Measurements from ENCODE around the gene ATOH7.

The ATOH7 gene

DNA sequence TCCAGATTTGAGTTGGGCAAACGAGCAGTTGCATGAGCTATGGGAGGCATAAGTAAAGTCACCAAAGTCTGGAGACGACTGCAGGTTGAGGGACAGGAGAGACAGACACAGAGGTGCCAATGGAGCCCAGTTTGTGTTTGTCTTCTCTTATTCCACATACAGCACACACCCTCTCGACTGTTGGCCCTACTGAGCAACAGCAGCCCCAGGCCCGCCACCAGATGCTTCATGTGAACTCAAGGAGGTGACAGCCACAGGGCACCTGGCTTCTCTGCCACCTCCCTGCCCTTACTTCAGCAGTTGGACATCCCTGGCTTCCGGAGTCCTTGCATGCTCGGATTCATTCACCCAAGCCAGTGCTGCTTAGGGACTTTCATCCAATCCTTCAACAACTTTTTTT, 6.5 kb upstream of the ATOH7 start:
- H3K27me3 ChIP-seq (ENCODE audit: control insufficient read depth in 2 of 2, insufficient read depth in 2 of 2, low read length in 2 of 2) = no peaks in the 10 kb centered on the region
- H3K4me3 ChIP-seq (ENCODE audit: low read length in 2 of 2) = no peak overlapping the region
- H3K36me3 ChIP-seq (ENCODE audit: control insufficient read depth in 2 of 2, insufficient read depth in 2 of 2, low read length in 2 of 2) = no peaks in the 10 kb centered on the region
- H3K27ac ChIP-seq (ENCODE audit: low read depth in 2 of 2, low read length in 2 of 2) = no peak overlapping the region
- H3K4me1 ChIP-seq (ENCODE audit: control insufficient read depth in 2 of 2, insufficient read depth in 2 of 2, low read length in 2 of 2) = no peaks in the 10 kb centered on the region
- H3K9me3 ChIP-seq (ENCODE audit: control insufficient read depth in 2 of 2, low read length in 2 of 2) = no peaks in the 10 kb centered on the region
- H3K9ac ChIP-seq (ENCODE audit: low read depth in 1 of 2, low read length in 2 of 2) = no peak overlapping the region

DNA sequence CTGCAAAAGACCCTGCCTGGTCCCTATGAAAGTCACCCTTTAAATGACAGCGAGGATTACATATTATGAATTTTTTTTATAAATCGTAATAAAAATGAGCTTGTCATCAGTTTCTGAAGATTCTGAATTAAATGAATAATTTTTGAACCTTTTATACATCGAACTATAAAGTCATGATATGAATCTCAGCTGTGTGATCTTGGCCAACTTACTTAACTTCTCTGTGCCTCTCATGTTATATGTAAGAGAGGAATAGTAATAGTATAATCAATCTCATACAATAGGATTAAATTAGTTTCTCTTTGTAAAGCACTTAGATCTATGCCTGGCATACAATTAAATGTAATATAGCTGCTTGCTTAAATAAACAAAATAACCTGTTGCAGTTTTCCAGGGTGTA, 5.3 kb upstream of the ATOH7 start:
- no peaks in the 10 kb centered on the region for H3K27me3 ChIP-seq (ENCODE audit: control insufficient read depth in 2 of 2, insufficient read depth in 2 of 2, low read length in 2 of 2)
- no peak overlapping the region for H3K4me3 ChIP-seq (ENCODE audit: low read length in 2 of 2)
- no peaks in the 10 kb centered on the region for H3K9me3 ChIP-seq (ENCODE audit: control insufficient read depth in 2 of 2, low read length in 2 of 2)
- H3K4me1 ChIP-seq (ENCODE audit: control insufficient read depth in 2 of 2, insufficient read depth in 2 of 2, low read length in 2 of 2) = no peaks in the 10 kb centered on the region
- H3K36me3 ChIP-seq (ENCODE audit: control insufficient read depth in 2 of 2, insufficient read depth in 2 of 2, low read length in 2 of 2) = no peaks in the 10 kb centered on the region
- no peak overlapping the region for H3K9ac ChIP-seq (ENCODE audit: low read depth in 1 of 2, low read length in 2 of 2)
- no peak overlapping the region for H3K27ac ChIP-seq (ENCODE audit: low read depth in 2 of 2, low read length in 2 of 2)

DNA sequence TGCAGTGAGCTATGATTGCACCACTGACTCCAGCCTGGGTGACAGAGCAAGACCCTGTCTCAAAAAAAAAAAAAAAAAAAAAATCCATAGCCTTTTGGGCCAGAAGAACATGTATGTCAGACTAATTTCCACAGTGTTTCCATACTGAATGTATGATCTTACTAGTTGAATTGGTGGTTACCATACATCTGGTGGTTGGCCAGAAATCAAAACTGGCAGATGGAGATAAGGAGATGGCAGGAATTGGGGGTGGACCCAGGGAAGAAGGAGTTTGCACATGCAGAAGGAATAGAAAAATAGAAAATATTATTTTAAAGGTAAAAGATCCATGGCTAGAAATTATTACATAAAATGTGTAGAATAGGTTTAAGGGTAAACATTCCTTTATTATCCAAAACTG, 3.7 kb upstream of the ATOH7 start:
- H3K9me3 ChIP-seq (ENCODE audit: control insufficient read depth in 2 of 2, low read length in 2 of 2) = no peaks in the 10 kb centered on the region
- no peaks in the 10 kb centered on the region for H3K27me3 ChIP-seq (ENCODE audit: control insufficient read depth in 2 of 2, insufficient read depth in 2 of 2, low read length in 2 of 2)
- peaks cover 0 to 6% of the 10 kb centered on the region in 2 donors for H3K4me1 ChIP-seq (ENCODE audit: control insufficient read depth in 2 of 2, insufficient read depth in 2 of 2, low read length in 2 of 2)
- H3K36me3 ChIP-seq (ENCODE audit: control insufficient read depth in 2 of 2, insufficient read depth in 2 of 2, low read length in 2 of 2) = no peaks in the 10 kb centered on the region
- no peak overlapping the region for H3K27ac ChIP-seq (ENCODE audit: low read depth in 2 of 2, low read length in 2 of 2)
- no peak overlapping the region for H3K4me3 ChIP-seq (ENCODE audit: low read length in 2 of 2)
- no peak overlapping the region for H3K9ac ChIP-seq (ENCODE audit: low read depth in 1 of 2, low read length in 2 of 2)

DNA sequence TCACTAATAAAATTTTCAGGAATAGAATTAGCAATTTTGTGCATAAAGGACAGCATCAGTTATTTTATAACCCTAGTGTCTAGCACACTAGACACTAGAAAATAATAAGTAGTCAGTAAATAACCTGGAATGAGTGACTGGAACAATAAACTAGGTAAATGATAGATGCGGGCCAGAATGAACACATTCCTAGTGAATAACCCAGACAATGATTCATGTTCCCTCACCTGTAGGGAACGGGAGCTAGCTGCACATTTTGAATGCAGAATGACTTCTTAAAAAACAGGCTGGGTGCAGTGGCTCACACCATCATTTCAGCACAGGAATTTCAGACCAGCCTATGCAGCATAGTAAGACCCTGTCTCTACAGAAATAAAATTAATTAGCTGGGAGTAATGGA, 3.2 kb upstream of the ATOH7 start:
- Histone ChIP-seq H3K9me3 (ENCODE audit: control insufficient read depth in 2 of 2, low read length in 2 of 2) (no peaks in the 10 kb centered on the region), H3K36me3 (ENCODE audit: control insufficient read depth in 2 of 2, insufficient read depth in 2 of 2, low read length in 2 of 2) (no peaks in the 10 kb centered on the region), H3K27ac (ENCODE audit: low read depth in 2 of 2, low read length in 2 of 2) (no peak overlapping the region), H3K4me3 (ENCODE audit: low read length in 2 of 2) (no peak overlapping the region), H3K9ac (ENCODE audit: low read depth in 1 of 2, low read length in 2 of 2) (no peak overlapping the region), H3K27me3 (ENCODE audit: control insufficient read depth in 2 of 2, insufficient read depth in 2 of 2, low read length in 2 of 2) (no peaks in the 10 kb centered on the region), H3K4me1 (ENCODE audit: control insufficient read depth in 2 of 2, insufficient read depth in 2 of 2, low read length in 2 of 2) (peaks cover 0 to 6% of the 10 kb centered on the region in 2 donors)

DNA sequence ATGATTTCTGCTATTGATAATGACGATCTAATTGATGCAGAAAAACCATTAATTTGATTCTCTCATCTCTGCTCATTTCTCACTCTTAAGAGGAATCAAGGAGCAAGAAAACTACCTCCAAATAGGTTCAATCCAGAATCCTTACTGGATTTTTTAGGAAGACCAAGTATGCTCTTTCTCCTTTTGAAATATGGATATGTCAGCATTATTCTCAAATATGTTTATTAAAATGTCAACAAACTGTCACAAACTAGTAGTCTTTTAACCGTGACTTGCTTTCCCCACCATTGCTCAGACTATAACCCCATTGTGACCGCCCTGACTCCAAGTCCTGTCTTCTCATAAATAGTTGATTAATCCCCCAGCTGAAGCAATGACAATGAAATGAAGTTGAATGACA, 1.1 kb upstream of the ATOH7 start:
- H3K36me3 ChIP-seq (ENCODE audit: control insufficient read depth in 2 of 2, insufficient read depth in 2 of 2, low read length in 2 of 2) = no peaks in the 10 kb centered on the region
- peaks cover 0 to 6% of the 10 kb centered on the region in 2 donors for H3K4me1 ChIP-seq (ENCODE audit: control insufficient read depth in 2 of 2, insufficient read depth in 2 of 2, low read length in 2 of 2)
- no peaks in the 10 kb centered on the region for H3K27me3 ChIP-seq (ENCODE audit: control insufficient read depth in 2 of 2, insufficient read depth in 2 of 2, low read length in 2 of 2)
- no peak overlapping the region for H3K9ac ChIP-seq (ENCODE audit: low read depth in 1 of 2, low read length in 2 of 2)
- H3K4me3 ChIP-seq (ENCODE audit: low read length in 2 of 2) = no peak overlapping the region
- no peak overlapping the region for H3K27ac ChIP-seq (ENCODE audit: low read depth in 2 of 2, low read length in 2 of 2)
- H3K9me3 ChIP-seq (ENCODE audit: control insufficient read depth in 2 of 2, low read length in 2 of 2) = no peaks in the 10 kb centered on the region

DNA sequence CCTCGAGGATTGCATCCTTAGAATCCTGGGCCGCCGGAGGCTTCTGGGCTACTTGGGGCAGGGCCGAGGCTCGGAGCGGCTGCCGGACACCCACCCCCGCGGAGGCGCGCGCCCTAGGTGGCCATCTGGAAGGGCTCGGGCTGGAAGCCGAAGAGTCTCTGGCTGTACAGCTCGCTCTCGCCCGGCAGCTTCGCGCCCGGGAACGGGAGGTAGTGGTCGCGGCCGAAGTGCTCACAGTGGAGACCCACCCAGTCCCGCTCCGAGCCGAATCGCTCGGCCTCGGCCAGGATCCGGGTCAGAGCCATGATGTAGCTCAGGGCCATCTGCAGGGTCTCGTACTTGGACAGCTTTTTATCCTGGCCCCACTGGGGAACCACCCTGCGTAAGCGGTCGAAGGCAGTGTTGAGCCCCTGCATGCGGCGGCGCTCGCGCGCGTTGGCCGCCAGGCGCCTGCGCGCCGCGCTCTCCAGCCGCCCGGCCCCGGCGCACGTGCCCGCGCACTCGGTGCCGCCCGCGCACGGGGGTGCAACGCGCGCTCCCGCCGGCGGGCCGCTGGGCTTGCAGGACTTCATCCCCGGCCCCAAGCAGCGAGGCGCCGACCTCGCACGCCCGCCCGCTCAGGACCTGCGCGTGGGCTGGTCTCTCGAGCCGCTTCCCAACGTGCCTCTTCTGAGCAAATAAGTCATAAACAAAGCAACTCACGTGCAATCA, 652 bp downstream of the ATOH7 start:
- Histone ChIP-seq H3K4me3 (ENCODE audit: low read length in 2 of 2) (peak overlapping the region; percentile 68 to 79), H3K27ac (ENCODE audit: low read depth in 2 of 2, low read length in 2 of 2) (peak overlapping the region; percentile 30 to 61), H3K9ac (ENCODE audit: low read depth in 1 of 2, low read length in 2 of 2) (peak overlapping the region; percentile 67 to 74), H3K36me3 (ENCODE audit: control insufficient read depth in 2 of 2, insufficient read depth in 2 of 2, low read length in 2 of 2) (no peaks in the 10 kb centered on the region), H3K9me3 (ENCODE audit: control insufficient read depth in 2 of 2, low read length in 2 of 2) (no peaks in the 10 kb centered on the region), H3K4me1 (ENCODE audit: control insufficient read depth in 2 of 2, insufficient read depth in 2 of 2, low read length in 2 of 2) (peaks cover 0 to 6% of the 10 kb centered on the region in 2 donors), H3K27me3 (ENCODE audit: control insufficient read depth in 2 of 2, insufficient read depth in 2 of 2, low read length in 2 of 2) (peaks cover 0 to 3% of the 10 kb centered on the region in 2 donors)

DNA sequence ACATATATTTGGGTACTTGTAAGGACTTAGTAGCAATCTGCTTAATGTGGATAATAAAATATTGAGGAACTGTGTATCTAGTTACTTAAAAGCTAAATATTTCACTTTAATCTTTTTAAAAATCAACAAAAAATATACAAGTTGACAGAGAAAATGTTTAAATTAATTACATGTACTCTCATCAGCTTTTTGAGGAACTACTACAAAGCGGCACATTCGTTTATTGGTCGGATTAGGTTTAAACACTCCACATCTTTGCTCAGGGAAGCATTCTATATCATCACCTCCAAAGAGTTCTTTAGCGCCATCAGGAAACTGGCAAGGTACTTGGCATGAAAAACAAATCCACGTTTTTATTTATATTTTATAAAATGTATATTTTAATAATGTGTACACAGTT, 1.6 kb downstream of the ATOH7 start:
- H3K36me3 ChIP-seq (ENCODE audit: control insufficient read depth in 2 of 2, insufficient read depth in 2 of 2, low read length in 2 of 2) = no peaks in the 10 kb centered on the region
- H3K9me3 ChIP-seq (ENCODE audit: control insufficient read depth in 2 of 2, low read length in 2 of 2) = no peaks in the 10 kb centered on the region
- H3K4me1 ChIP-seq (ENCODE audit: control insufficient read depth in 2 of 2, insufficient read depth in 2 of 2, low read length in 2 of 2) = peaks cover 0 to 6% of the 10 kb centered on the region in 2 donors
- no peak overlapping the region for H3K4me3 ChIP-seq (ENCODE audit: low read length in 2 of 2)
- H3K9ac ChIP-seq (ENCODE audit: low read depth in 1 of 2, low read length in 2 of 2) = no peak overlapping the region
- H3K27me3 ChIP-seq (ENCODE audit: control insufficient read depth in 2 of 2, insufficient read depth in 2 of 2, low read length in 2 of 2) = peaks cover 0 to 3% of the 10 kb centered on the region in 2 donors
- H3K27ac ChIP-seq (ENCODE audit: low read depth in 2 of 2, low read length in 2 of 2) = no peak overlapping the region

DNA sequence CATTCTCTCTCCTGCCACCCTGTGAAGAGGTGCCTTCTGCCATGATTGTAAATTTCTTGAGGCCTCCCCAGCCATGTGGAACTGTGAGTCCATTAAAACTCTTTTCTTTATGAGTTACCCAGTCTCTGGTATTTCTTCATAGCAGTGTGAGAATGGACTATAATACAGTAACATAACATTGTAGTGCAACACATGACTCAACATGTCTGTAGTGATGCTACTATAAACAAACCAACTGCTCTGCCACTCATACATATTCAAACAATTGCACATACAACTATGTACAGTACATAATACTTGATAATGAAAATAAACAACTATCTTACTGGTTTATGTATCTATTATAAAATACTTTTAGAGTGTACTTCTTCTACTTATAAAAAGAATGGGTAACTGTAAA, 7.1 kb downstream of the ATOH7 start:
- H3K27ac ChIP-seq (ENCODE audit: low read depth in 2 of 2, low read length in 2 of 2) = no peak overlapping the region

DNA sequence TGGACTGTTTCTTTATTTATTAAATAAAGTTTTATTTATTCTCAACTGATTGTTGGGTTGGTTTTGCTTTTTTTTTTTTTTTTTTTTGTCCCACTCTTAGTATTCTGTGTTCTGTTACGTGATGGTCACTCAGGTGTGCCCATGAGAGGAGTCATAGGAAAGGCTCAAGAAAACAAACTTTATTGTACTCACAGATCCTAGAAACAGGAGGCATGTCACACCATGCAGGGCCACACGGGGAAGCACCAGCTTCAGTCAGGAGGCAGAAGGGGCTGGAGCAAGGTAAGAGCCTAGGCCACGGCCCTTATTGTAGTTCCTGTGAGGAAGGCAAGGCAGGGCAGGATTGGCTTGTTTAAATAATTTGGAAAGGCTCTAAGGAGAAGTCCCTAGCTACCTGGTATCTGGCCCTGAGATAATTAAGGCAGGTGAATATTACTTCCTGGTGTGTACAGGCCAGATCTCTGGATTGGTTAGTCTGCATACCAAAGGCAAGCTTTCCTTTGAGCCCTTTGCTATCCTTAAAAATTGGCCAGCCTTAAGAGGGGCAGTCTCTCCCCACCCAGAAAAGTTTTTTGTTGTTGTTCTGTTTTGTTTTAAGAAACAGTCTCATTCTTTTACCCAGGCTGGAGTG, 8.3 kb downstream of the ATOH7 start:
- Histone ChIP-seq H3K9me3 (ENCODE audit: control insufficient read depth in 2 of 2, low read length in 2 of 2) (no peaks in the 10 kb centered on the region), H3K9ac (ENCODE audit: low read depth in 1 of 2, low read length in 2 of 2) (no peak overlapping the region), H3K36me3 (ENCODE audit: control insufficient read depth in 2 of 2, insufficient read depth in 2 of 2, low read length in 2 of 2) (no peaks in the 10 kb centered on the region), H3K4me1 (ENCODE audit: control insufficient read depth in 2 of 2, insufficient read depth in 2 of 2, low read length in 2 of 2) (peaks cover 2 to 8% of the 10 kb centered on the region in 2 donors), H3K27me3 (ENCODE audit: control insufficient read depth in 2 of 2, insufficient read depth in 2 of 2, low read length in 2 of 2) (peaks cover 0 to 3% of the 10 kb centered on the region in 2 donors), H3K27ac (ENCODE audit: low read depth in 2 of 2, low read length in 2 of 2) (no peak overlapping the region), H3K4me3 (ENCODE audit: low read length in 2 of 2) (no peak overlapping the region)

More for the DNA sequence above, 7.1 kb downstream of the ATOH7 start:
- Histone ChIP-seq H3K9ac (ENCODE audit: low read depth in 1 of 2, low read length in 2 of 2) (no peak overlapping the region), H3K36me3 (ENCODE audit: control insufficient read depth in 2 of 2, insufficient read depth in 2 of 2, low read length in 2 of 2) (no peaks in the 10 kb centered on the region), H3K4me1 (ENCODE audit: control insufficient read depth in 2 of 2, insufficient read depth in 2 of 2, low read length in 2 of 2) (peaks cover 0 to 3% of the 10 kb centered on the region in 2 donors), H3K4me3 (ENCODE audit: low read length in 2 of 2) (no peak overlapping the region), H3K9me3 (ENCODE audit: control insufficient read depth in 2 of 2, low read length in 2 of 2) (no peaks in the 10 kb centered on the region), H3K27me3 (ENCODE audit: control insufficient read depth in 2 of 2, insufficient read depth in 2 of 2, low read length in 2 of 2) (peaks cover 0 to 3% of the 10 kb centered on the region in 2 donors)

DNA sequence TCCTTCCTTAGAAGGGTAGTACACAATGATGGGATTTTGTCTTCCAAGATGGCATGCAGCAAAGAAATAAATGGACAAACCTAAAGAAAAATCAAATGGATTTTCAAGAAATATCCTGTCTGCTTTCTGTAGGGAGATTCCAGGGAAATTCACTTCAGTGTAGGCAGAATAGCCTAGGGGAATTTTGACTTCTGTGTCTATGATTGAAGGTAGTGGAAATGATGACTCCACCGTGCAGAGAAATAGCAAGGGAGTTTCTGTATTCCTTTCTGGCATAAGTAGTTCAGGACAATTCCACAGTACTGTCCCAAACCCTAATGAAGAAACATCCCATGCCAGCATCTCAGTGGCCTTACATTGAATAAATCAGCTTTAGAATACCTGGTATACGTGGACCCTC, 9.5 kb downstream of the ATOH7 start:
- Histone ChIP-seq H3K9ac (ENCODE audit: low read depth in 1 of 2, low read length in 2 of 2) (no peak overlapping the region), H3K9me3 (ENCODE audit: control insufficient read depth in 2 of 2, low read length in 2 of 2) (no peaks in the 10 kb centered on the region), H3K27me3 (ENCODE audit: control insufficient read depth in 2 of 2, insufficient read depth in 2 of 2, low read length in 2 of 2) (no peaks in the 10 kb centered on the region), H3K4me3 (ENCODE audit: low read length in 2 of 2) (no peak overlapping the region), H3K36me3 (ENCODE audit: control insufficient read depth in 2 of 2, insufficient read depth in 2 of 2, low read length in 2 of 2) (no peaks in the 10 kb centered on the region), H3K27ac (ENCODE audit: low read depth in 2 of 2, low read length in 2 of 2) (no peak overlapping the region), H3K4me1 (ENCODE audit: control insufficient read depth in 2 of 2, insufficient read depth in 2 of 2, low read length in 2 of 2) (peaks cover 2 to 9% of the 10 kb centered on the region in 2 donors)
